DND-41 (cell line): ENCODE measurements around the gene PLEKHG2.

ENCODE experiments used
- EZH2 ChIP-seq: IDR thresholded peaks from 3 replicates; pipeline ENCODE4 v1.6.1; 2012; ENCODE audit warnings: borderline replicate concordance, low read depth, mild to moderate bottlenecking, moderate library complexity, low read length, inconsistent platforms; ENCODE audit not compliant: severe bottlenecking
- TF ChIP-seq, protein P1 (sequence below): IDR thresholded peaks from 2 replicates; pipeline ENCODE4 v1.5.1; 2012; ENCODE audit warnings: borderline replicate concordance, low read length, moderate library complexity, mild to moderate bottlenecking; ENCODE audit not compliant: poor library complexity, severe bottlenecking; ENCODE audit errors: extremely low read depth

DNA sequence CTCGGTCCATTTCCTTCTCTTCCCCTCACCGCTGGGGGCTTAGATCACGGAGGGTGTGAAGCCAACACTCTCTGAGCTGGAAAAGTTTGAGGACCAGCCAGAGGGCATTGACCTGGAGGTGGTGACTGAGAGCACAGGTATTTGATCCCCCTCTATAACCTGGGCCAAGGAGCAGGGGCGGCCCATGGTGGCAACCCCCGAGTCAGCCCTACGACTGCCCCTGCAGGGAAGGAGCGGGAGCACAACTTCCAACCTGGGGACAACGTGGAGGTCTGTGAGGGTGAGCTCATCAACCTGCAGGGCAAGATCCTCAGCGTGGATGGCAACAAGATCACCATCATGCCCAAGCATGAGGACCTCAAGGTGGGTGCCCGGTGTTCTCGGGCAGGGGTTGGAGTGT, 56.6 kb downstream of the PLEKHG2 start:
- TF ChIP-seq, protein P1, sequence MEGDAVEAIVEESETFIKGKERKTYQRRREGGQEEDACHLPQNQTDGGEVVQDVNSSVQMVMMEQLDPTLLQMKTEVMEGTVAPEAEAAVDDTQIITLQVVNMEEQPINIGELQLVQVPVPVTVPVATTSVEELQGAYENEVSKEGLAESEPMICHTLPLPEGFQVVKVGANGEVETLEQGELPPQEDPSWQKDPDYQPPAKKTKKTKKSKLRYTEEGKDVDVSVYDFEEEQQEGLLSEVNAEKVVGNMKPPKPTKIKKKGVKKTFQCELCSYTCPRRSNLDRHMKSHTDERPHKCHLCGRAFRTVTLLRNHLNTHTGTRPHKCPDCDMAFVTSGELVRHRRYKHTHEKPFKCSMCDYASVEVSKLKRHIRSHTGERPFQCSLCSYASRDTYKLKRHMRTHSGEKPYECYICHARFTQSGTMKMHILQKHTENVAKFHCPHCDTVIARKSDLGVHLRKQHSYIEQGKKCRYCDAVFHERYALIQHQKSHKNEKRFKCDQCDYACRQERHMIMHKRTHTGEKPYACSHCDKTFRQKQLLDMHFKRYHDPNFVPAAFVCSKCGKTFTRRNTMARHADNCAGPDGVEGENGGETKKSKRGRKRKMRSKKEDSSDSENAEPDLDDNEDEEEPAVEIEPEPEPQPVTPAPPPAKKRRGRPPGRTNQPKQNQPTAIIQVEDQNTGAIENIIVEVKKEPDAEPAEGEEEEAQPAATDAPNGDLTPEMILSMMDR: no peak
- no peak for TF ChIP-seq EZH2
